Measurements from ENCODE around the gene IGSF6. TPM values are rescaled to one million over a fixed set of nuclear protein-coding genes. Genes with fewer than 3 reads are reported as not detected.

Gene IGSF6
- polyA plus RNA-seq, 1 of the 3 experiments (the other 2 are of a cell fraction) = not detected

DNA sequence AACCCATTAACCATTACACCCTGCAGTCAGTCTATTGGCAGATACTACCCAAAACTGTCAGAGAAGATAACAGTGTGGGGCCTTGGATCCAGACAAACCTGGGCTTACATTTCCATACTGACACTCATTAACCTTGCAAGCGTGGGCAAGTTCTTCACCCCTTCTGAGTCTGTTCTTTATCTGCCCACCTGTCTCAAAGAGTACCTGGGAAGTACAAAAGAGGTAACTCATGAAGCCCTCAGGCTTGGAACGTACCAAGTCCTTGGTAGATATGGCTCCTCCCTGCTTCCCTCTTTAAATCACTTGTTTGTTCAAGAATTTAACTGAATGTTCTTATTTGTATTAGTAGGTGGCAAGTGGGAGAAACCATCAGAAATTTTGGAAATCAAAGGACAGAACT lies 2.5 kb upstream of the IGSF6 start (continued):
- TF ChIP-seq TCF12 (IDR thresholded peaks at IDR 0.05) = no peak

DNA sequence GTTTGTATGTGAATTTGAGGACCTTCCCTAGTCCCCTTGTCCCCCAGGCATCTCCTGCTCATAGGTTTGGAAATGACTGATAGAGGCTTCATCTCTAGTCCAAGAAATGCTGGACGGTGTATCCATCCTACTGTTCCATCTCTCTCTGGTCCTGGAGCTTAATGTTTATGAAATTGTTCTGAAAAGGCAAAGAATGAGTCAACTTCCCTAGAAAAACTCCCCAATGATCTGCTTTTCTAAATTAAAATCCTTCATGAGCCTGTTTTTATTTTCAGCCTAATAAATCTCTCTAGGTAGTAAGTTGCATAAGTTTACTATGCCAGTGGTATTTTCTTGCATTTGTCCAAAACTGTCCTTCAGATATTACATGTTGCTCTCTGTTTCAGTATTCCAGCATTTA lies 2.1 kb upstream of the IGSF6 start:
- peaks cover 17% of the 10 kb centered on the region for H3K79me2 ChIP-seq (ENCODE audit: insufficient read depth)
- POLR2A ChIA-PET = interaction anchor here (1.0 kb wide), 1 partner anchor 34 kb away, joined by 5 read pairs; no protein-coding TSS in a partner anchor
- H3K4me1 ChIP-seq (ENCODE audit: control insufficient read depth in 1 of 2, insufficient read depth in 2 of 2, low read depth in 1 of 2, low read length in 1 of 2) = peaks cover 0 to 3% of the 10 kb centered on the region in 2 experiments; a peak in 1 of 4 replicates
- no peak overlapping the region for H2AFZ ChIP-seq (ENCODE audit: low read depth)
- no peak for DNase-seq
- no peaks in the 10 kb centered on the region for H4K20me1 ChIP-seq (ENCODE audit: insufficient read depth)
- H3K27me3 ChIP-seq (ENCODE audit: insufficient read depth) = no peaks in the 10 kb centered on the region
- H3K9me2 ChIP-seq = no peaks in the 10 kb centered on the region
- CTCF ChIA-PET = interaction anchor here (1.8 kb wide), 1 partner anchor 14 kb away, joined by 7 read pairs; no protein-coding TSS in a partner anchor
- 75% methylated on average over 1 of the region's 1 CpG for WGBS (ENCODE audit: low lambda C conversion rate)
- no peak overlapping the region for H3K4me2 ChIP-seq
- peaks cover 13% of the 10 kb centered on the region for H3F3A ChIP-seq (replicated peaks; ENCODE audit: insufficient read depth)
- H3K36me3 ChIP-seq (replicated peaks in 1 of 2; ENCODE audit: control insufficient read depth in 1 of 2, insufficient read depth in 2 of 2, low read length in 1 of 2) = peaks cover 22 to 24% of the 10 kb centered on the region in 2 experiments
- no peak overlapping the region for H3K4me3 ChIP-seq (ENCODE audit: low read depth in 2 of 2, low read length in 1 of 2)
- TF ChIP-seq ELF1 (IDR thresholded peaks at IDR 0.05) (no peak), CHD2 (IDR thresholded peaks at IDR 0.05; ENCODE audit: low read length, partially characterized antibody) (no peak), POLR2AphosphoS5 (IDR thresholded peaks at IDR 0.05; ENCODE audit: low read depth, low read length) (no peak), RXRA (IDR thresholded peaks at IDR 0.05; ENCODE audit: borderline replicate concordance, low read depth) (no peak), NRF1 (IDR thresholded peaks at IDR 0.05; ENCODE audit: low read depth, low read length) (no peak), EZH2phosphoT487 (IDR thresholded peaks at IDR 0.05; ENCODE audit: borderline replicate concordance, low read depth) (no peak)
- TF ChIP-seq, protein P1, sequence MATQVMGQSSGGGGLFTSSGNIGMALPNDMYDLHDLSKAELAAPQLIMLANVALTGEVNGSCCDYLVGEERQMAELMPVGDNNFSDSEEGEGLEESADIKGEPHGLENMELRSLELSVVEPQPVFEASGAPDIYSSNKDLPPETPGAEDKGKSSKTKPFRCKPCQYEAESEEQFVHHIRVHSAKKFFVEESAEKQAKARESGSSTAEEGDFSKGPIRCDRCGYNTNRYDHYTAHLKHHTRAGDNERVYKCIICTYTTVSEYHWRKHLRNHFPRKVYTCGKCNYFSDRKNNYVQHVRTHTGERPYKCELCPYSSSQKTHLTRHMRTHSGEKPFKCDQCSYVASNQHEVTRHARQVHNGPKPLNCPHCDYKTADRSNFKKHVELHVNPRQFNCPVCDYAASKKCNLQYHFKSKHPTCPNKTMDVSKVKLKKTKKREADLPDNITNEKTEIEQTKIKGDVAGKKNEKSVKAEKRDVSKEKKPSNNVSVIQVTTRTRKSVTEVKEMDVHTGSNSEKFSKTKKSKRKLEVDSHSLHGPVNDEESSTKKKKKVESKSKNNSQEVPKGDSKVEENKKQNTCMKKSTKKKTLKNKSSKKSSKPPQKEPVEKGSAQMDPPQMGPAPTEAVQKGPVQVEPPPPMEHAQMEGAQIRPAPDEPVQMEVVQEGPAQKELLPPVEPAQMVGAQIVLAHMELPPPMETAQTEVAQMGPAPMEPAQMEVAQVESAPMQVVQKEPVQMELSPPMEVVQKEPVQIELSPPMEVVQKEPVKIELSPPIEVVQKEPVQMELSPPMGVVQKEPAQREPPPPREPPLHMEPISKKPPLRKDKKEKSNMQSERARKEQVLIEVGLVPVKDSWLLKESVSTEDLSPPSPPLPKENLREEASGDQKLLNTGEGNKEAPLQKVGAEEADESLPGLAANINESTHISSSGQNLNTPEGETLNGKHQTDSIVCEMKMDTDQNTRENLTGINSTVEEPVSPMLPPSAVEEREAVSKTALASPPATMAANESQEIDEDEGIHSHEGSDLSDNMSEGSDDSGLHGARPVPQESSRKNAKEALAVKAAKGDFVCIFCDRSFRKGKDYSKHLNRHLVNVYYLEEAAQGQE (IDR thresholded peaks at IDR 0.05; ENCODE audit: low read depth, low read length) = no peak
- H3K27ac ChIP-seq (ENCODE audit: low read depth in 2 of 2, low read length in 1 of 2) = no peak overlapping the region
- H3K9me3 ChIP-seq = no peaks in the 10 kb centered on the region
- no peak overlapping the region for H3K9ac ChIP-seq

DNA sequence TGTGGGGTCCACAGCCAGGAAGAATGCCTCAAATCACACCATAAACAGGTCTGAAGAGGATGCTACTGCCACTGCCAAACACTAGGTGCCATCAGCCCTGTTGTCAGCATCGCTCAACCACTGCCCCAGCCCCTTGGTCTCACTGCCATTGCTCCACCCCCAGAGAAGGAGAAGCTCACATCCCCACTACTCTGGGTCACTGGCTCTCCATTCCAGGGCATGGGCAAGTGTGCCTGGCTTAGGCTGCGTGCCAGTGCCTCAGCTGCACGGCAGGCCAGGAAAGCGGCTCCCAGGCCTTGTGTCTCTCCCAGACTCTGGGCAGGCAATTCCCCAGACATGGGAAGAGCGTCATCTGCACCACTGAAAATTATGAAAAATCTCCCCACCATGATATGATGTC lies 1.2 kb upstream of the IGSF6 start:
- Histone ChIP-seq H3K36me3 (replicated peaks in 1 of 2; ENCODE audit: control insufficient read depth in 1 of 2, insufficient read depth in 2 of 2, low read length in 1 of 2) (peaks cover 22 to 24% of the 10 kb centered on the region in 2 experiments), H3K4me1 (ENCODE audit: control insufficient read depth in 1 of 2, insufficient read depth in 2 of 2, low read depth in 1 of 2, low read length in 1 of 2) (peaks cover 0 to 3% of the 10 kb centered on the region in 2 experiments; a peak in 1 of 4 replicates), H4K20me1 (ENCODE audit: insufficient read depth) (no peaks in the 10 kb centered on the region), H3K4me2 (no peak overlapping the region), H3K27ac (ENCODE audit: low read depth in 2 of 2, low read length in 1 of 2) (no peak overlapping the region; a peak in 1 of 4 replicates), H3K9me3 (no peaks in the 10 kb centered on the region), H3K9me2 (no peaks in the 10 kb centered on the region), H3K4me3 (ENCODE audit: low read depth in 2 of 2, low read length in 1 of 2) (no peak overlapping the region), H3K79me2 (ENCODE audit: insufficient read depth) (peaks cover 26% of the 10 kb centered on the region), H3F3A (replicated peaks; ENCODE audit: insufficient read depth) (peaks cover 13% of the 10 kb centered on the region), H3K27me3 (ENCODE audit: insufficient read depth) (no peaks in the 10 kb centered on the region), H2AFZ (ENCODE audit: low read depth) (no peak overlapping the region), H3K9ac (no peak overlapping the region)
- ChIA-PET POLR2A (no interaction called here), CTCF (interaction anchor here (1.1 to 2.9 kb wide), 3 partner anchors 13 to 55 kb away, joined by 3 to 14 read pairs (median 7); no protein-coding TSS in a partner anchor)
- WGBS (ENCODE audit: low lambda C conversion rate) = 92% methylated on average over 1 of the region's 5 CpGs
- DNase-seq = no peak
- TF ChIP-seq, protein P2, sequence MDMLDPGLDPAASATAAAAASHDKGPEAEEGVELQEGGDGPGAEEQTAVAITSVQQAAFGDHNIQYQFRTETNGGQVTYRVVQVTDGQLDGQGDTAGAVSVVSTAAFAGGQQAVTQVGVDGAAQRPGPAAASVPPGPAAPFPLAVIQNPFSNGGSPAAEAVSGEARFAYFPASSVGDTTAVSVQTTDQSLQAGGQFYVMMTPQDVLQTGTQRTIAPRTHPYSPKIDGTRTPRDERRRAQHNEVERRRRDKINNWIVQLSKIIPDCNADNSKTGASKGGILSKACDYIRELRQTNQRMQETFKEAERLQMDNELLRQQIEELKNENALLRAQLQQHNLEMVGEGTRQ (IDR thresholded peaks at IDR 0.05; ENCODE audit: borderline replicate concordance, low read depth, low read length) = no peak
- no peak for TF ChIP-seq TEAD4 (IDR thresholded peaks at IDR 0.05; ENCODE audit: borderline replicate concordance, insufficient read depth)
- no peak for TF ChIP-seq YY1 (IDR thresholded peaks at IDR 0.05; ENCODE audit: low read depth)
- TF ChIP-seq, protein P3, sequence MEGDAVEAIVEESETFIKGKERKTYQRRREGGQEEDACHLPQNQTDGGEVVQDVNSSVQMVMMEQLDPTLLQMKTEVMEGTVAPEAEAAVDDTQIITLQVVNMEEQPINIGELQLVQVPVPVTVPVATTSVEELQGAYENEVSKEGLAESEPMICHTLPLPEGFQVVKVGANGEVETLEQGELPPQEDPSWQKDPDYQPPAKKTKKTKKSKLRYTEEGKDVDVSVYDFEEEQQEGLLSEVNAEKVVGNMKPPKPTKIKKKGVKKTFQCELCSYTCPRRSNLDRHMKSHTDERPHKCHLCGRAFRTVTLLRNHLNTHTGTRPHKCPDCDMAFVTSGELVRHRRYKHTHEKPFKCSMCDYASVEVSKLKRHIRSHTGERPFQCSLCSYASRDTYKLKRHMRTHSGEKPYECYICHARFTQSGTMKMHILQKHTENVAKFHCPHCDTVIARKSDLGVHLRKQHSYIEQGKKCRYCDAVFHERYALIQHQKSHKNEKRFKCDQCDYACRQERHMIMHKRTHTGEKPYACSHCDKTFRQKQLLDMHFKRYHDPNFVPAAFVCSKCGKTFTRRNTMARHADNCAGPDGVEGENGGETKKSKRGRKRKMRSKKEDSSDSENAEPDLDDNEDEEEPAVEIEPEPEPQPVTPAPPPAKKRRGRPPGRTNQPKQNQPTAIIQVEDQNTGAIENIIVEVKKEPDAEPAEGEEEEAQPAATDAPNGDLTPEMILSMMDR (IDR thresholded peaks at IDR 0.05) = no peak
- no peak for TF ChIP-seq FOXJ3 (CRISPR knock-in tag; IDR thresholded peaks at IDR 0.05)
- no peak for TF ChIP-seq EP300 (IDR thresholded peaks at IDR 0.05; ENCODE audit: borderline replicate concordance in 1 of 2, low read depth in 1 of 2, low read length in 1 of 2)
- no peak for TF ChIP-seq SMC3 (IDR thresholded peaks at IDR 0.05; ENCODE audit: low read depth, low read length)
- TF ChIP-seq NRF1 (IDR thresholded peaks at IDR 0.05; ENCODE audit: low read depth, low read length) = no peak
- TF ChIP-seq, protein P4, sequence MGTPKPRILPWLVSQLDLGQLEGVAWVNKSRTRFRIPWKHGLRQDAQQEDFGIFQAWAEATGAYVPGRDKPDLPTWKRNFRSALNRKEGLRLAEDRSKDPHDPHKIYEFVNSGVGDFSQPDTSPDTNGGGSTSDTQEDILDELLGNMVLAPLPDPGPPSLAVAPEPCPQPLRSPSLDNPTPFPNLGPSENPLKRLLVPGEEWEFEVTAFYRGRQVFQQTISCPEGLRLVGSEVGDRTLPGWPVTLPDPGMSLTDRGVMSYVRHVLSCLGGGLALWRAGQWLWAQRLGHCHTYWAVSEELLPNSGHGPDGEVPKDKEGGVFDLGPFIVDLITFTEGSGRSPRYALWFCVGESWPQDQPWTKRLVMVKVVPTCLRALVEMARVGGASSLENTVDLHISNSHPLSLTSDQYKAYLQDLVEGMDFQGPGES (IDR thresholded peaks at IDR 0.05; ENCODE audit: low read depth, low read length) = no peak
- TF ChIP-seq TAF1 (IDR thresholded peaks at IDR 0.05; ENCODE audit: borderline replicate concordance, low read depth, low read length) = no peak
- no peak for TF ChIP-seq NFIC (IDR thresholded peaks at IDR 0.05; ENCODE audit: borderline replicate concordance)
